HG03175 (cell line): ENCODE data around the gene MEOX2.

Experiments used
- ATAC-seq: cut with Tn5 transposase; IDR thresholded peaks from one replicate; pipeline ENCODE4 v1.9.1; 2021; ENCODE audit warnings: mild to moderate bottlenecking, moderate library complexity; ENCODE audit not compliant: unreplicated experiment

The MEOX2 gene

GRCh38 chr7:15681631-15682030 is 4.9 kb downstream of the MEOX2 start:
- ATAC-seq, result no peak

GRCh38 chr7:15681186-15681585 is 5.3 kb downstream of the MEOX2 start:
- no peak for ATAC-seq

- no peak for ATAC-seq
These were observed 6.0 kb downstream of the MEOX2 start for GRCh38 chr7:15680446-15680845.

- ATAC-seq, result no peak
These were observed 7.2 kb downstream of the MEOX2 start for GRCh38 chr7:15679306-15679705.

- no peak for ATAC-seq
These were observed 7.8 kb downstream of the MEOX2 start for GRCh38 chr7:15678653-15679052.

- ATAC-seq, result no peak
These were observed 11.1 kb downstream of the MEOX2 start for GRCh38 chr7:15675379-15675778.

- ATAC-seq, result no peak
These were observed 11.9 kb downstream of the MEOX2 start for GRCh38 chr7:15674586-15674985.

GRCh38 chr7:15669443-15670090 is 16.9 kb downstream of the MEOX2 start:
- no peak for ATAC-seq

- ATAC-seq, result no peak
These were observed 18.5 kb downstream of the MEOX2 start for GRCh38 chr7:15667991-15668390.

- ATAC-seq, result no peak
These were observed 24.0 kb downstream of the MEOX2 start for GRCh38 chr7:15662451-15662850.

- no peak for ATAC-seq
These were observed 28.2 kb downstream of the MEOX2 start for GRCh38 chr7:15658247-15658646.

- no peak for ATAC-seq
These were observed 33.6 kb downstream of the MEOX2 start for GRCh38 chr7:15652776-15653290.

- ATAC-seq, result no peak
These were observed 34.8 kb downstream of the MEOX2 start for GRCh38 chr7:15651693-15652092.

GRCh38 chr7:15650787-15651186 is 35.7 kb downstream of the MEOX2 start:
- no peak for ATAC-seq

- no peak for ATAC-seq
These were observed 38.0 kb downstream of the MEOX2 start for GRCh38 chr7:15648461-15648961.

GRCh38 chr7:15647309-15647708 is 39.2 kb downstream of the MEOX2 start:
- no peak for ATAC-seq

GRCh38 chr7:15643000-15643705 is 43.3 kb downstream of the MEOX2 start:
- ATAC-seq, result no peak

GRCh38 chr7:15628876-15629275 is 57.6 kb downstream of the MEOX2 start:
- ATAC-seq, result no peak

GRCh38 chr7:15626041-15626440 is 60.4 kb downstream of the MEOX2 start:
- no peak for ATAC-seq

GRCh38 chr7:15625466-15625865 is 61.0 kb downstream of the MEOX2 start:
- no peak for ATAC-seq

- ATAC-seq, result no peak
These were observed 65.0 kb downstream of the MEOX2 start for GRCh38 chr7:15621468-15621867.

GRCh38 chr7:15620491-15621185 is 65.8 kb downstream of the MEOX2 start:
- ATAC-seq, result no peak
